NCI-H1417 treated with DMSO at 0.1 percent for 48 hours (cell line): Measurements from ENCODE around the gene PLA2G4F.

Source experiments
- DNase-seq: peaks from one replicate; lab custom pipeline; 2025; lab: John Stamatoyannopoulos, UW

Gene PLA2G4F

DNA sequence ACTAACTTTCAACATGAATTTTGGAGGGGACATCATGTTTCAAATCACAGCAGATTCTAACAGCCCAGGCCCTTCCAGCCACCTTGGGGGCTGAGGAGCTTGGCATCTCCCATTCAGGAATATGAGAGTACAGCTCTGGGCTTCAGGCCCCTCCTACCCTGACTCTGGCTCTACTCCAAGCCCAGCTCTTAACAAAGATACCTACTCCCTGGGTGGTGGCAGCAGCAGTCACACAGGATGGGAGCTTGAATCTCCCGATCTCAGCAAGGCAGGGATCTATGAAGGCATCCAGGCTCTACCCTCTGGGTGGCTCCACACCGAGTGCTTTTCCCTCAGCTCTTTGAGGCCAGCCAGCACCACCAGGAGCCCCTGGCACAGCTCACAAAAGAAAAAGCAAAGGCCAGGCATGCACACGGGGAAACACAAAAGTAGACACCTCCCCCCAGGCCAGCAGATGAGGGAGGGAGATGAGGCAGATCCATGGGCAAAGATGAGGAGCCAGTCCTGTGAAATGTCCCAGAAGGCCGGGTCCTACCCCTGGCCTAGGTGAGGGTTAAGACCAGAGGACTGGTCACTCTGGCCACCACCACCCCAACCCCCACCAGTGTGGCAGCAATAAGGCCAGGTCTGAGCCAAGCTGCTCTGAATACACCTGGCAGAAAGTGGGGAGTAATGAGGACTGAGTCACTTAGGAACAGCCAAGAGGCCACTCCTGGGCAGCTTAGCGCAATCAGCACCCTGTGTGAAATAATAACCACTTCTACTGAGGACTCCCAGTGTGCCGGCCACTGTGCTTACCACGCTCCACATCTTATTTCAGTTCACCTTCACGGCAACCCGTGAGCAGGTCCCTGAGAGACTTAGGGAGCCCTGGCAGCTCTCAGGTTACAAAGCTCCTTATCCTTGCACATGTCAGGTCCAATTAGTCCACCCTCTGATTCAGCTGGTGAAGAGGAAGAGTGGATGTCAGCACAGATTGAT, 24.3 kb downstream of the PLA2G4F start:
- no peak for DNase-seq

- DNase-seq, result no peak
Observed at GRCh38 chr15:42131006-42131405, 25.4 kb downstream of the PLA2G4F start.

GRCh38 chr15:42130246-42130986, 26.0 kb downstream of the PLA2G4F start:
- DNase-seq, result no peak

GRCh38 chr15:42129364-42129763, 27.1 kb downstream of the PLA2G4F start:
- DNase-seq, result no peak

DNA sequence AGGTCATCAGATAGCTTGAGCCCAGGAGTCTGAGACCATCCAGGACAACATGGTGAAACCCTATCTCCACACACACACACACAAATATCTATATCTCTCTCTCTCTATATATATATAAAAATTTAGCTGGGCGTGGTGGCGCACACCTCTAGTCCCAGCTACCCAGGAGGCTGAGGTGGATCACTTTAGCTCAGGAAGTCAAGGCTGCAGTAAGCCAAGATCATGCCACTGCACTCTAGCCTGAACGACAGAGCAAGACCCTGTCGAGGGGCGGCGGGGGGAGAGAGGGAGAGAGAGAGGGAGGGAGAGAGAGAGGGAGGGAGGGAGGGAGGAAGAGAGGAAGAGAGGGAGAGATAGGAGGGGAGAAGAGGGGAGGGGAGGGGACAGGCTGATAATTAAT, 28.0 kb downstream of the PLA2G4F start:
- DNase-seq, result no peak

- DNase-seq, result no peak
Observed at GRCh38 chr15:42123546-42123945, 32.9 kb downstream of the PLA2G4F start.

DNA sequence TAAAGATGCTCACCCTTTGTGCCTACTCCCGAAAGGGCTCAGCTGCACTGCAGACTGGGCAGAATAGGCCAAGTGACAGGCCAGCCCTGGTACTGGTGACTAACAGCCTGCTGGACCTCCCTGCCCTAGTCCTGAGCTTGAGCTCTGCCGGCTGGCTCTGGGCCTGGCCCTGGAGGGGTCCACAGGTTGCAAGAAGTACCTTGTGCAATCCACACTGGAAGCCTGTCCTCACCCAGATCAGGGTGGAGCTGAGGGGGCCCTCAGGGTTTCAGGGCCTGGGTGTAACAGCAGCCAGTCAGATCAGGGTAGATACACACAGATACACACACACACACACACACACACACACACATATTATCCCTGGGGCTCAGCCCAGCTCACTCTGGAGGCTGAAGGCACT, 34.8 kb downstream of the PLA2G4F start:
- no peak for DNase-seq

DNA sequence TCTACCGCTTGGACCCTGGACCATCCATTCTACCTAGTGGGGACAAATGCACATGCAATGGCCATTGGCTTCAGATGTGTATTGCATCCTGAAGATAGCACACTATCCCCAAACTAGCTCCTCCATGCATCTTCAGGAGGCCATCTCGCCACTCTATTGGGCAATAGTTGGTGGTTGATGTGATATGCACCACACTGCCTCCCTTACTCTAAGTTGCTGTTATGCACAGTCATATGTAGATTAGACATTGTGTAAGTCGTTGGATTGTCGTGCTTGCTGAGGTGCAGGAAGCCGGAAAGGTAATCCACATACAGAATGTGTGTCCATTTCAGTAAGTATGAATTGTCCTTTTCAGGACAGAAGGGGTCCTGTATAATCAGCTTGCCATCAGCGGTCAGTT, 35.4 kb downstream of the PLA2G4F start:
- DNase-seq, result no peak

DNA sequence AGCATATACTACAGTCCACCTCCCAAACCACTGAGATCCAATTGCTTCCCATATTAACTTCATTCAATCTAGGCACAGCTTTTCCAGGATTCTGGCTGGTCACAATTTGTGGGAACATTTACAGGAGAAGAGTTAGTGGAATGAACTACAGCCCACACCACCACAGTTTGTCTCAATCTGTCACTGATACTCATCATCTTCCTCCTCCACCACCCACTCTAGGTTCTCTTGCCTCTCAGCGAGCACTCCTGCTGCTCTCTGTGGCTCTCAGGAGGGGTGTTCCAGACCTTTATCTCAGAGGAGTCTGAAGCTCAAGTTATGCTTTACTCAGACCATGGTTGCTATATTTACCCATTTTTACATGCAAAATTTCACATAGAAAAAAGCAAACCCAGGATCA, 36.2 kb downstream of the PLA2G4F start:
- no peak for DNase-seq

DNA sequence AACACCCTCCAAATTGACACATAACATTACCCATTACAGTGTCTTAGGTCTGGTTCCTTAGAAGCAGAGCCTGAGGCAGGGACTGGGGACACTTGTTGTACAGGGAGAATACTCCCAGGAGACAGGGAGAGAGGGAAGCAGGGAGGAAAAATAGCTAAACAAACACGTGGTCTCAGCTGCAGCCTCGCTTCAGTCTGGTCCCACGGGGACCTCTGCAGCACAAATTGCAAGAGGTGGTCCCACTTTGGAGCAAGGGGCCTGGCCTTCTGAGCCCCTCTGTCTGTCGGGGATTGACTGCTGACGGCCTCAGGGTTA, 37.0 kb downstream of the PLA2G4F start:
- DNase-seq, result no peak

- DNase-seq, result no peak
Observed at GRCh38 chr15:42118650-42119445, 37.6 kb downstream of the PLA2G4F start.

GRCh38 chr15:42111924-42112323, 44.5 kb downstream of the PLA2G4F start:
- no peak for DNase-seq

- DNase-seq, result no peak
Observed at GRCh38 chr15:42110367-42110766, 46.1 kb downstream of the PLA2G4F start.

GRCh38 chr15:42108806-42109205, 47.6 kb downstream of the PLA2G4F start:
- DNase-seq, result no peak

- DNase-seq, result no peak
Observed at GRCh38 chr15:42108189-42108588, 48.2 kb downstream of the PLA2G4F start.

DNA sequence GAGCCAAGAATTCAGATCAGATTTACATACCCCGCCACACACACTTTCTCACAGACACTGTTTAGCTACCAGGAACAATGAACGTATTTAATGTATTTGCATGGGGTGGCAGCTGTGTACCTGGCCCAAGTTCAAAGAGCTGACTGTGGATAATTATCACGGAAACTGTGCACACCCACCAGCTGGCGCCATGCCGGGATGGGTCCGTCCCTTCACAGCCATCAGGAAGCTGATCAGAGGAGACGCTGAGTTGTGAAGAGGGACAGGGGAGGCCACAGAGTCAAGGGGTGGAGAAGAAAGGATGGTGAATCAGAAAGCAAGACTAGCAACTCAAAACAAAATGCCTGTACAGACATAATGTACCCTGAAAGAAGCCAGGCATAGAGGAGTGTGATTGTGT, 49.0 kb downstream of the PLA2G4F start:
- DNase-seq, result no peak

DNA sequence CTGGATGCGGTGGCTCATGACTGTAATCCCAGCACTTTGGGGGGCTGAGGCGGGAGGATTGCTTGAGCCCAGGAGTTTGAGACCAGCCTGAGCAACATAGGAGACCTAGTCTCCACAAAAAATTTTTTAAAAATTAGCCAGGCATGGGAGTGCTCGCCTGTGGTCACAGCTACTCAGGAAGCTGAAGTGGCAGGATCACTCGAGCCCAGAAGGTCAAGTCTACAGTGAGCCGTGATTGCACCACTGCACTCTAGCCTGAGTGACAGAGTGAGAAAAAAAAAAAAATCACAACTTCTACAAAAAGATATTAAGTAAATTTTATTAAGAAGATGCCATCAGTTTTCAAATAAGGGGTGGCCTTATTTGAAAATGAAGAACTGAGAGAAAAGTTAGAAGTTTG, 50.1 kb downstream of the PLA2G4F start:
- no peak for DNase-seq

- no peak for DNase-seq
Observed at GRCh38 chr15:42104095-42104891, 52.1 kb downstream of the PLA2G4F start.

DNA sequence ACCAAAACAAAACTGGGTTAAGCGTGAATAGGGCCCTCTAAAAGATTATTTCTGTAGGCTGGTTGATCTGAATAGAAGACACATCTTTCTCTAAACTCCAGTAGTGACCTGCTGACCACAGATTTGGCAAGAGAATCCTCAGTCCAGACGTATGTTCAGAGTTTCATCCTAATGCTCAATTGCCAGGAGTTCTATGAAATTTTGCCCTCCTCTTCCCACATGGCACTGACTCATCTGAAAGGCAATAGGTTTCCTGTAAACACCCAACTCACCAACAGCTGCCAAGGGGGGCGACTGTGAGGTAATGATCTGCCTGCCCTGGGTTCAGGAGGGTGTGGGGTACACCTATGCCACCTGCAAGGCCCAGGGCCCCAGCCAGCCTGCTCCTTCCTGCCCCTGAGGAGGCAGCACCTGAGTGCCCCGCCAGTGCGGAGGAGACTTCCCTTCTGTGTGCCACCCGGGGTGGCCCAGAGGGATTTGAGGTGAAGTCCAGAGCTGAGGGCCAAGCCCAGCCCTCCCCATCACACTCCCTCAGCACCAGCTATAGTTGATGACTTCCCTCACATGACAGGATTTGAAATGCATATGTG, 53.7 kb downstream of the PLA2G4F start:
- no peak for DNase-seq

DNA sequence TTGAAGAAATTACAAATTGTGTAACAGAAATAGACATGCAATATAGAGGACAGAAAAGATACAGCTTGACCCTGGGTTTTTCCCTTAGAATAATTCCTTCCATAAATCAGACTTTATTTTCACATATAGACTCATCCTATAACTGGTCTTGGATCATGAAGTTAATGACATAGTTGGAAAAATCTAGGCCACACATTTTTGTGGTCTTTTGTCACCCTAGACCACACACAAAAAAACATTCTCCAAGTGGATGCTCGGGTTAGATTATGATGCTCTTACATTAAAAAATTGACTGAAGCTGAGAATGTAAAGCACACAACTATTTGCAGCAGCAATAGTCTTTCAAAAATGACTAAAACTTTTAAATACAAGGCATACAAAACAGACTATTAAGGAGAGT, 54.6 kb downstream of the PLA2G4F start:
- DNase-seq, result no peak
